GM12878 (cell line): ENCODE measurements around the gene HSP90AB1. TPM values are rescaled to one million over a fixed set of nuclear protein-coding genes. Genes with fewer than 3 reads are reported as not detected.

ENCODE experiments used
- ATAC-seq: fragments of 200-7000 bp; cut with Tn5 transposase; 3 replicates; pipeline ENCODE4 v1.9.1; 2020; ENCODE audit warnings: mild to moderate bottlenecking, moderate library complexity
- BruUV-seq: library from RNA; stranded (reverse); fragments of 400-500 nt; replicated peaks from 2 replicates; lab custom pipeline; 2021; lab: Mats Ljungman, UMichigan
- CTCF ChIA-PET: fragments of 300-600 bp; sonication (Branson Sonifier 250); formaldehyde crosslinking; extraction: SDS; loops from one replicate; lab custom pipeline; 2021; ENCODE audit warnings: inconsistent platforms; lab: Yijun Ruan, JAX
- POLR2A ChIA-PET: fragments of 350-600 bp; formaldehyde crosslinking; extraction: SDS; loops from one replicate; lab custom pipeline; 2021; ENCODE audit warnings: inconsistent platforms; lab: Charles Lee
- RAD21 ChIA-PET: fragments of 300-600 bp; sonication (Branson Sonifier 250); formaldehyde crosslinking; loops from one replicate; lab custom pipeline; 2023; ENCODE audit warnings: antibody characterized with exemption; ENCODE audit not compliant: unreplicated experiment; lab: Charles Lee
- SMC1A ChIA-PET: fragments of 300-600 bp; sonication (Branson Sonifier 250); formaldehyde crosslinking; loops from one replicate; lab custom pipeline; 2023; ENCODE audit not compliant: unreplicated experiment, uncharacterized antibody; lab: Charles Lee
- DNase-seq: peaks from one replicate; pipeline ENCODE4 v3.0.0-alpha.2; 2011; ENCODE audit warnings: low read depth, low spot score
- FAIRE-seq: peaks from 3 replicates; lab custom pipeline; 2011; peaks lifted over from hg19 to GRCh38; lab: Jason Lieb, UNC
- H2AFZ ChIP-seq: 2 replicates; pipeline ENCODE4 v1.6.0; 2011; ENCODE audit warnings: low read depth, low read length, control low read depth; ENCODE audit not compliant: control insufficient read depth
- H3K27ac ChIP-seq: 2 replicates; pipeline ENCODE4 v1.5.1; 2011; ENCODE audit warnings: control low read depth; ENCODE audit not compliant: control insufficient read depth, insufficient read depth
- H3K27me3 ChIP-seq, 2 experiments: replicated peaks in 1 of 2; 2 replicates each; pipeline versions ENCODE4 v1.6.0 to v1.6.1; 2011; ENCODE audit warnings: low read length in 1 of 2; ENCODE audit not compliant: control insufficient read depth in 2 of 2, insufficient read depth in 2 of 2
- H3K36me3 ChIP-seq, 2 experiments: 2 replicates each; pipeline ENCODE4 v1.5.1; 2011; ENCODE audit warnings: low read length in 1 of 2; ENCODE audit not compliant: control insufficient read depth in 2 of 2, insufficient read depth in 2 of 2
- H3K4me1 ChIP-seq: 2 replicates; pipeline ENCODE4 v1.6.1; 2011; ENCODE audit warnings: mild to moderate bottlenecking, low read length, moderate library complexity, mixed read lengths; ENCODE audit not compliant: control insufficient read depth, insufficient read depth
- H3K4me2 ChIP-seq: 2 replicates; pipeline ENCODE4 v1.6.0; 2011; ENCODE audit warnings: control low read depth; ENCODE audit not compliant: control insufficient read depth, insufficient read depth
- H3K4me3 ChIP-seq: fragments of 200-600 bp; sonication (generic); 2 replicates; pipeline ENCODE4 v1.5.1; 2016
- H3K79me2 ChIP-seq: 2 replicates; pipeline ENCODE4 v1.6.0; 2011; ENCODE audit warnings: low read length; ENCODE audit not compliant: control insufficient read depth, insufficient read depth
- H3K9ac ChIP-seq: 2 replicates; pipeline ENCODE4 v1.8.0; 2011; ENCODE audit warnings: low read length, control low read depth, mixed read lengths; ENCODE audit not compliant: control insufficient read depth, insufficient read depth
- H3K9me3 ChIP-seq: replicated peaks from 3 replicates; pipeline ENCODE4 v1.5.1; 2011; ENCODE audit warnings: mild to moderate bottlenecking, low read length; ENCODE audit not compliant: control insufficient read depth, insufficient read depth
- H4K20me1 ChIP-seq: 2 replicates; pipeline ENCODE4 v1.6.0; 2011; ENCODE audit not compliant: control insufficient read depth, insufficient read depth
- EGR1 ChIP-seq, 2 experiments: IDR thresholded peaks; 1 replicate in 1 of 2; 2 replicates in 1 of 2; pipeline ENCODE4 v1.6.1; 2011 to 2012; ENCODE audit warnings: low read depth in 2 of 2, low read length in 2 of 2, borderline replicate concordance in 1 of 2, mild to moderate bottlenecking in 1 of 2, moderate library complexity in 1 of 2
- EP300 ChIP-seq, 2 experiments: fragments of 150-350 bp in 1 of 2; IDR thresholded peaks; 2 replicates each; pipeline ENCODE4 v1.6.1; 2011 to 2012; ENCODE audit warnings: low read depth in 2 of 2, low read length in 2 of 2, borderline replicate concordance in 1 of 2, improper control_type of control experiment in 1 of 2, inconsistent platforms in 1 of 2; ENCODE audit not compliant: control insufficient read depth in 1 of 2
- EZH2 ChIP-seq: IDR thresholded peaks from 2 replicates; pipeline ENCODE4 v1.6.1; 2012; ENCODE audit warnings: low read depth, mild to moderate bottlenecking, control low read depth, inconsistent platforms, low read length, borderline replicate concordance; ENCODE audit not compliant: control insufficient read depth
- HSF1 ChIP-seq: fragments of 150-350 bp; IDR thresholded peaks from 2 replicates; pipeline ENCODE4 v1.6.1; 2014; ENCODE audit warnings: mild to moderate bottlenecking, low read depth, low read length
- IKZF2 ChIP-seq, 2 experiments: fragments of 450-650 bp; IDR thresholded peaks; 2 replicates each; pipeline ENCODE4 v1.6.1; 2017; ENCODE audit warnings: mild to moderate bottlenecking in 2 of 2, moderate library complexity in 2 of 2
- MTA2 ChIP-seq: fragments of 450-650 bp; IDR thresholded peaks from 2 replicates; pipeline ENCODE4 v1.6.1; 2016; ENCODE audit warnings: low read depth, mild to moderate bottlenecking, moderate library complexity
- PML ChIP-seq: IDR thresholded peaks from 2 replicates; pipeline ENCODE4 v1.6.1; 2012; ENCODE audit warnings: low read length, inconsistent platforms
- POLR2AphosphoS5 ChIP-seq: IDR thresholded peaks from 2 replicates; pipeline ENCODE4 v1.6.1; 2011; ENCODE audit warnings: mild to moderate bottlenecking, low read length, inconsistent platforms
- REST ChIP-seq: IDR thresholded peaks from 2 replicates; pipeline ENCODE4 v1.6.1; 2012; ENCODE audit warnings: mild to moderate bottlenecking, low read depth, low read length
- TCF3 ChIP-seq: IDR thresholded peaks from 2 replicates; pipeline ENCODE4 v1.6.1; 2012; ENCODE audit warnings: low read depth, mild to moderate bottlenecking, low read length, borderline replicate concordance; ENCODE audit not compliant: insufficient read depth
- ZNF687 ChIP-seq: fragments of 450-650 bp; IDR thresholded peaks from 2 replicates; pipeline ENCODE4 v1.6.1; 2017; ENCODE audit warnings: mild to moderate bottlenecking, moderate library complexity
- WGBS: methylation state at CpG from one replicate; pipeline ENCODE4 v1.1.6; 2016; ENCODE audit warnings: low lambda C conversion rate; ENCODE audit not compliant: insufficient replicate concordance, insufficient coverage; ENCODE audit errors: missing lambda C conversion rate; 5-methylcytosine and 5-hydroxymethylcytosine counted together
- in situ Hi-C: fragments of 300-500 bp; cut with MboI; formaldehyde crosslinking; loops from 9 replicates; pipeline ENCODE4 v1.14.3; 2018; ENCODE audit warnings: mixed read lengths
- intact Hi-C: fragments of 100-400 bp; cut with micrococcal nuclease; formaldehyde crosslinking; loops from one replicate; pipeline ENCODE4 v1.14.2; 2022; ENCODE audit not compliant: unreplicated experiment
- polyA plus RNA-seq, 11 experiments: library from polyadenylated mRNA; depleted of rRNA in 4 of 11; unstranded in 6 of 11; stranded (reverse) in 5 of 11; fragments of >200 nt; fragmentation: Nextera tagmentation in 4 of 11; fragmentation: Illumina TruSeq in 1 of 11; extraction: Ambion mirVana in 4 of 11; extraction: Trizol in 1 of 11; gene quantifications; 1 replicate in 1 of 11; 2 replicates in 10 of 11; pipeline versions ENCODE4 v1.2.1 to v1.2.3, GENCODE V29; 2011 to 2016; ENCODE audit warnings: inconsistent platforms in 2 of 11, missing spikeins in 2 of 11, low read depth in 1 of 11
- total RNA-seq, 4 experiments: library from RNA; depleted of rRNA in 3 of 4; stranded (reverse); fragments of >200 nt in 3 of 4; fragmentation: Illumina TruSeq in 1 of 4; extraction: Trizol in 1 of 4; gene quantifications; 2 replicates each; pipeline versions ENCODE4 v1.2.1 to v1.2.3, GENCODE V29; 2013 to 2021

Gene HSP90AB1
- total and polyA plus RNA-seq, 10 of the 15 experiments (the other 5 are each of a cell fraction or from before 2014, with no cell fraction given) = 988 to 1,682 (median 1,146) TPM

- Histone ChIP-seq H3K79me2 (peaks cover 33% of the 10 kb centered on the region), H3K9ac (no peak overlapping the region), H3K36me3 (no peaks in the 10 kb centered on the region; a peak in 1 of 4 replicates), H3K4me3 (no peak overlapping the region), H2AFZ (no peak overlapping the region)
- POLR2A ChIA-PET = interaction anchor here (0.7 to 1.7 kb wide), 5 partner anchors 11 to 95 kb away, joined by 3 to 6 read pairs (median 3); partner anchors contain the start of gene SLC35B2
- intact Hi-C loops (no loop called here), in situ Hi-C loops (loop anchor here (5.0 kb wide), 1 partner anchor 70 kb away; no protein-coding TSS in a partner anchor)
- SMC1A ChIA-PET = interaction anchor here (0.9 to 4.6 kb wide), 14 partner anchors 10 to 191 kb away, joined by 3 to 79 read pairs (median 5); partner anchors contain the start of genes AARS2 and CDC5L
- no peak for DNase-seq
- 64% methylated on average over 10 of the region's 10 CpGs for WGBS
- FAIRE-seq = no peak
- no peak for ATAC-seq
- no TSS peak for BruUV-seq
- CTCF ChIA-PET = interaction anchor here (0.6 to 6.3 kb wide), 33 partner anchors 7 to 638 kb away, joined by 3 to 163 read pairs (median 5); partner anchors contain the start of genes AARS2, CDC5L, GTPBP2 and SLC35B2
- TF ChIP-seq REST (no peak), PML (no peak), MTA2 (no peak), TCF3 (no peak), IKZF2 (IDR thresholded peaks at IDR 0.05) (no peak), EZH2 (no peak), ZNF687 (no peak), EGR1 (IDR thresholded peaks at IDR 0.05; ENCODE audit: borderline replicate concordance in 1 of 2, low read depth in 2 of 2, low read length in 2 of 2) (no peak), EP300 (IDR thresholded peaks at IDR 0.05; ENCODE audit: borderline replicate concordance in 1 of 2, control insufficient read depth in 1 of 2, low read depth in 2 of 2, low read length in 2 of 2) (no peak), POLR2AphosphoS5 (no peak), HSF1 (no peak)
- TF ChIP-seq, all 136 proteins: peak for 0
- no peaks in the 10 kb centered on the region for H3K9me3 ChIP-seq
- peaks cover 29% of the 10 kb centered on the region for H3K4me1 ChIP-seq
- no peak overlapping the region for H3K27ac ChIP-seq
- H3K27me3 ChIP-seq = peaks cover 4 to 8% of the 10 kb centered on the region in 2 experiments; a peak in 3 of 4 replicates
- no peak overlapping the region; the same call in 1 of the 2 replicates for H3K4me2 ChIP-seq
- H4K20me1 ChIP-seq = no peaks in the 10 kb centered on the region
- RAD21 ChIA-PET = interaction anchor here (0.9 to 4.2 kb wide), 13 partner anchors 9 to 171 kb away, joined by 3 to 36 read pairs (median 5); partner anchors contain the start of genes CDC5L and HSP90AB1
These were observed 20.4 kb downstream of the HSP90AB1 start for GRCh38 chr6:44267252-44267651.
